Transverse colon (tissue), 4 donors: Measurements from ENCODE around the gene RBFOX2. TPM values are rescaled to one million over a fixed set of nuclear protein-coding genes. Genes with fewer than 3 reads are reported as not detected.

Experiments
- DNase-seq: peaks from one replicate; pipeline ENCODE4 v3.0.0-alpha.2; 2019
- H3K27ac ChIP-seq, 4 donors: fragments of 200-600 bp; sonication (generic); 2 replicates each; pipeline ENCODE4 v1.5.1; 2016 to 2018; ENCODE audit warnings: inconsistent platforms in 4 of 4
- H3K27me3 ChIP-seq: fragments of 200-600 bp; sonication (generic); 2 replicates; pipeline ENCODE4 v1.5.1; 2017; ENCODE audit warnings: inconsistent platforms
- H3K36me3 ChIP-seq, 4 donors: fragments of 200-600 bp; sonication (generic); 2 replicates each; pipeline ENCODE4 v1.5.1; 2017 to 2019; ENCODE audit warnings: inconsistent platforms in 4 of 4
- H3K4me1 ChIP-seq, 4 donors: fragments of 200-600 bp; sonication (generic); 2 replicates each; pipeline ENCODE4 v1.5.1; 2017 to 2020; ENCODE audit warnings: inconsistent platforms in 4 of 4
- H3K4me3 ChIP-seq, 4 donors: fragments of 200-600 bp; sonication (generic); 1 replicate in 1 of 4; 2 replicates in 3 of 4; pipeline versions ENCODE4 v1.5.1 to v1.6.1; 2017 to 2019; ENCODE audit warnings: inconsistent platforms in 4 of 4
- H3K9me3 ChIP-seq, 2 donors: fragments of 200-600 bp; sonication (generic); 2 replicates each; pipeline ENCODE4 v1.5.1; 2017 to 2019; ENCODE audit warnings: inconsistent platforms in 2 of 2
- EP300 ChIP-seq: sonication (generic); formaldehyde crosslinking; IDR thresholded peaks from one replicate; pipeline ENCODE4 v1.6.1; 2017; ENCODE audit warnings: antibody characterized with exemption, low read depth
- POLR2A ChIP-seq: fragments of 450-650 bp; IDR thresholded peaks from one replicate; pipeline ENCODE4 v1.6.1; 2016; ENCODE audit warnings: antibody characterized with exemption, mild to moderate bottlenecking, moderate library complexity
- POLR2AphosphoS5 ChIP-seq, 3 donors: sonication (generic); formaldehyde crosslinking; IDR thresholded peaks; one replicate each; pipeline ENCODE4 v1.6.1; 2016; ENCODE audit warnings: antibody characterized with exemption in 3 of 3
- WGBS, 2 donors: methylation state at CpG; one replicate each; pipeline ENCODE4 v1.1.5; 2018; ENCODE audit warnings: low coverage in 1 of 2; 5-methylcytosine and 5-hydroxymethylcytosine counted together
- in situ Hi-C, 4 donors: fragments of 200-750 bp; cut with MboI; loops; one replicate each; pipeline versions ENCODE4 v1.15.0 to v1.15.1; 2017; ENCODE audit warnings: low sequenced_read_pairs in 3 of 4, low pct_ligation_motif_present in 1 of 4, low pct_unique_long_range_greater_than_20kb in 1 of 4
- intact Hi-C: fragments of 100-400 bp; cut with DNase I; formaldehyde crosslinking; loops from one replicate; pipeline ENCODE4 v1.15.1; 2023; ENCODE audit warnings: low total_unique reads
- total RNA-seq, 4 donors: library from RNA; depleted of rRNA; stranded (reverse); fragments of >200 nt; gene quantifications; one replicate each; pipeline ENCODE4 v1.1.0, GENCODE V29; 2016
- TF ChIP-seq, protein P1 (sequence below), 5 experiments: fragments of 200-600 bp in 3 of 5; fragments of 450-650 bp in 2 of 5; sonication (generic) in 3 of 5; IDR thresholded peaks; 1 replicate in 2 of 5; 2 replicates in 3 of 5; pipeline ENCODE4 v1.5.1; 2016 to 2017; ENCODE audit warnings: antibody characterized with exemption in 5 of 5, inconsistent platforms in 3 of 5, mild to moderate bottlenecking in 2 of 5, moderate library complexity in 1 of 5

Gene RBFOX2
- total RNA-seq, 4 donors from 2014 or later: 27.3 to 61.1 (median 43.1) TPM

DNA sequence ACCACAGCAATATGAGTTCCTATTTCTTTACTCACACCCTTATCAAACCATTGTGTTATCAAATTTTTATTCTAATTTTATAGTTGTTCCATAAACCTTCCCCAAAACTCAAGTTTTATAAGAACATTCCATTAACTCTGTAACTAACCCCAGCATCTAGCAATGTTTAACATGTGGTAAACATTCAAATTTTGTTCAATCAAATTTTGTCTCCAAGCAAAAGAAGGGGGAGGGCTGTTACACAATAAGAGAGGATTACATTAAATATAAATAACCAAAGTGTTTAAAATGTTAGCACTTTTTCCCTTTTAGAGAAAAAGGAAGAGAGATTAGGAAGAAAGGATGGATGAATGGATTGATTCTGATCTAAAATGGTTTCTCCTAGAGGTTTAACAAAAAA is 20.5 kb downstream of the RBFOX2 start:
- peak overlapping the region in 3 of 4 donors; percentile 15 to 52 (median 23) for H3K27ac ChIP-seq
- no peaks in the 10 kb centered on the region for H3K36me3 ChIP-seq
- TF ChIP-seq POLR2A: no peak
- TF ChIP-seq POLR2AphosphoS5 (IDR thresholded peaks at IDR 0.05): no peak
- TF ChIP-seq EP300: no peak
- TF ChIP-seq, protein P1, sequence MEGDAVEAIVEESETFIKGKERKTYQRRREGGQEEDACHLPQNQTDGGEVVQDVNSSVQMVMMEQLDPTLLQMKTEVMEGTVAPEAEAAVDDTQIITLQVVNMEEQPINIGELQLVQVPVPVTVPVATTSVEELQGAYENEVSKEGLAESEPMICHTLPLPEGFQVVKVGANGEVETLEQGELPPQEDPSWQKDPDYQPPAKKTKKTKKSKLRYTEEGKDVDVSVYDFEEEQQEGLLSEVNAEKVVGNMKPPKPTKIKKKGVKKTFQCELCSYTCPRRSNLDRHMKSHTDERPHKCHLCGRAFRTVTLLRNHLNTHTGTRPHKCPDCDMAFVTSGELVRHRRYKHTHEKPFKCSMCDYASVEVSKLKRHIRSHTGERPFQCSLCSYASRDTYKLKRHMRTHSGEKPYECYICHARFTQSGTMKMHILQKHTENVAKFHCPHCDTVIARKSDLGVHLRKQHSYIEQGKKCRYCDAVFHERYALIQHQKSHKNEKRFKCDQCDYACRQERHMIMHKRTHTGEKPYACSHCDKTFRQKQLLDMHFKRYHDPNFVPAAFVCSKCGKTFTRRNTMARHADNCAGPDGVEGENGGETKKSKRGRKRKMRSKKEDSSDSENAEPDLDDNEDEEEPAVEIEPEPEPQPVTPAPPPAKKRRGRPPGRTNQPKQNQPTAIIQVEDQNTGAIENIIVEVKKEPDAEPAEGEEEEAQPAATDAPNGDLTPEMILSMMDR (IDR thresholded peaks at IDR 0.05): no peak
- H3K4me1 ChIP-seq: peaks cover 11 to 55% (median 30%) of the 10 kb centered on the region in 4 donors
- no peak for DNase-seq
- no peak overlapping the region for H3K4me3 ChIP-seq
- in situ Hi-C loops: no loop called here
- H3K9me3 ChIP-seq: no peaks in the 10 kb centered on the region
- no peaks in the 10 kb centered on the region for H3K27me3 ChIP-seq
- intact Hi-C loops: no loop called here

DNA sequence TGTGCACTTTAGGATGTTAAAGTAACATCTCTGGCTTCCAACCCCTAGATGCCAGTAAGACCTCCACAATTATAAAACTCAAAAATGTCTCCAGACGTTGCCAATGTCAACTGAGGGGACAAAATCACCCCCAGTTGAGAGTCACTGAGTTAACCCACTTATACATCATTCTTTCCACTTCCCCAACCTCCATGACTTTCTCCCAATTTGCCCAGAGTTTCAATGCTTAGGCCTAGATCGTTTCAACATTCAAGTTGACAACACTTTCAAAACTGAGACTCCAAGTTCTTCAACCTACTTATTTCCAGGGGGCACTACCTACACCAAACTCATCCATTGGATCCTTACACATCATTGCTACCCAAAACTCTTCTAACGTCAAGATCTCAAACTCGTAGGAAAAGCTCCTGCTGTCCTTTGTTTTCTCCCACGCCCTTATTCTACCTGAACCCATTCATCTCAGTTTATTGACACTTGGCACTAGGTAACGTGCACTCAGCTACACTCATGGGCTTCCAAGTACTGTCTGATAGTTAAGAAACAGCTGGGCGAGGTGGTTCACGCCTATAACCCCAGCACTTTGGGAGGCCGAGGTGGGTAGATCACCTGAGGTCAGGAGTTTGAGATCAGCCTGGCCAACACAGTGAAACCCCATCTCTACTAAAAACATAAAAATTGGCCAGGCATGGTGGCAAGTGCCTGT is 24.5 kb downstream of the RBFOX2 start:
- intact Hi-C loops (no loop called here), in situ Hi-C loops (no loop called here)
- no peak for DNase-seq
- H3K27me3 ChIP-seq: no peaks in the 10 kb centered on the region
- no peaks in the 10 kb centered on the region for H3K36me3 ChIP-seq
- TF ChIP-seq POLR2AphosphoS5 (IDR thresholded peaks at IDR 0.05) (no peak), EP300 (no peak), POLR2A (no peak)
- TF ChIP-seq, protein P1 (IDR thresholded peaks at IDR 0.05): no peak
- H3K4me1 ChIP-seq: peaks cover 5 to 48% (median 18%) of the 10 kb centered on the region in 4 donors
- H3K9me3 ChIP-seq: no peaks in the 10 kb centered on the region
- H3K27ac ChIP-seq: no peak overlapping the region
- H3K4me3 ChIP-seq: no peak overlapping the region
- 77 to 84% methylated on average over 7 to 9 of the region's 9 CpGs for WGBS, 2 donors

DNA sequence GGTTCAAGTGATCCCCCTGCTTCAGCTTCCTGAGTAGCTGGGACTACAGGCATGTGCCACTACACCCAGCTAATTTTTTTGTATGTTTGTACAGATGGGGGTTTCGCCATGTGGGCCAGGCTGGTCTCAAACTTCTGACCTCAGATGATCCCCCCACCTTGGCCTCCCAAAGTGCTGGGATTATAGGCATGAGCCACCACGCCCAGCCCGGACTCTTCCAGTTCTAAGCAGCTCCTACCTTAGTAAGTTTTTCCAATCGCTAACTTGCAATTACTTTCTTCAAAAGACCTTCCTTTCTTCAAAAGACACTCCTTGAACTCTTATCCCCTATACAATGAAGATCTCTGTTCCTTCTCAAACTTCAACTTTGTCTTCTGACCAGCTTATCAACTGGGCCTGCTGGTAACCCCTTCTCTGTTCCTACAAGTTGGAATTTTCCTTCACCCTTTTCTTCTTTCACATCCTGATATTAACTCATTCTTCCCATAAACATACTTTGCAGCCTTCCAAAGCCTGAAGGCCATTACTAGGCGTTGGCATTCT is 25.8 kb downstream of the RBFOX2 start:
- no peak for DNase-seq
- peaks cover 0 to 39% (median 8%) of the 10 kb centered on the region in 4 donors for H3K4me1 ChIP-seq

DNA sequence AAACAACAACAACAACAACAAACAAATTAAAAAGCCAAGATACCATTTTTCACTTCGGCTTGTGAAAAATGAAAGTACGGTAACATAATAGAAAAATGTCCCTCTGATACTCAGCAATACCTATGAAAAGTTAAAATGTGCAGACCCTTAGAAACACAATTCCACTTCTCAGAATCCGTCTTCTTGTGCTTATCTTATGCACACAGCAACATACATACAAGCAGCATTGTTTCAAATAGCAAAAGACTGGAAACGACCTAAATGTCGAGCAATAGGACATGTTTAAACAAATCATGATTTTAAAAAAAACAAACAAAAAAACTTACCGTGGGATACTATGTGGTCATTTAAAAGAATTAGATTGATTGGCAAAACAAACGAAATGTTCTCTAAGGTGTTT is 26.5 kb downstream of the RBFOX2 start:
- DNase-seq: no peak
- Histone ChIP-seq H3K9me3 (no peaks in the 10 kb centered on the region), H3K27me3 (no peaks in the 10 kb centered on the region), H3K27ac (peak overlapping the region in 1 of 4 donors; percentile 22), H3K36me3 (no peaks in the 10 kb centered on the region), H3K4me1 (peaks cover 0 to 46% (median 15%) of the 10 kb centered on the region in 4 donors), H3K4me3 (no peak overlapping the region)
- TF ChIP-seq POLR2AphosphoS5 (IDR thresholded peaks at IDR 0.05): no peak
- TF ChIP-seq, protein P1 (IDR thresholded peaks at IDR 0.05): no peak
- TF ChIP-seq EP300: no peak
- no peak for TF ChIP-seq POLR2A
- WGBS, 2 donors: 76 to 86% methylated on average over 7 of the region's 7 CpGs
- in situ Hi-C loops: no loop called here
- intact Hi-C loops: no loop called here

More for the DNA sequence above, 25.8 kb downstream of the RBFOX2 start:
- TF ChIP-seq POLR2AphosphoS5 (IDR thresholded peaks at IDR 0.05) (no peak), POLR2A (no peak), EP300 (no peak)
- TF ChIP-seq, protein P1 (IDR thresholded peaks at IDR 0.05): no peak
- H3K4me3 ChIP-seq: no peak overlapping the region
- in situ Hi-C loops: no loop called here
- intact Hi-C loops: no loop called here
- no peaks in the 10 kb centered on the region for H3K36me3 ChIP-seq
- 88 to 89% methylated on average over 3 to 5 of the region's 5 CpGs for WGBS, 2 donors
- H3K27ac ChIP-seq: no peak overlapping the region
- no peaks in the 10 kb centered on the region for H3K27me3 ChIP-seq
- H3K9me3 ChIP-seq: no peaks in the 10 kb centered on the region
